ENCODE data around the gene ROBO4.

GRCh38 chr11:124834526-124835180, 63.0 kb downstream of the ROBO4 start:
- no peak for TF ChIP-seq CTCF (conservative IDR thresholded peaks at IDR 0.05; ENCODE audit: low read depth, low read length)
- no peak for TF ChIP-seq EZH2 (IDR thresholded peaks at IDR 0.05; ENCODE audit: low read length, unreplicated experiment)
- no peak for TF ChIP-seq EZH2phosphoT487 (IDR thresholded peaks at IDR 0.05; ENCODE audit: borderline replicate concordance, low read length)
